OCI-LY7 (cell line): ENCODE data around the gene AKT1.

Experiments
- EZH2phosphoT487 ChIP-seq: fragments of 200-600 bp; sonication (generic); IDR thresholded peaks from 2 replicates; pipeline ENCODE4 v1.6.1; 2018; ENCODE audit warnings: low read depth, borderline replicate concordance, mild to moderate bottlenecking, mixed run types, antibody characterized with exemption, low read length, moderate library complexity, mixed read lengths
- TF ChIP-seq, protein P1 (sequence below): fragments of 200-600 bp; sonication (generic); conservative IDR thresholded peaks from 2 replicates; pipeline ENCODE4 v1.5.1; 2014; ENCODE audit warnings: mild to moderate bottlenecking, antibody characterized with exemption, low read length, moderate library complexity, mixed read lengths

DNA sequence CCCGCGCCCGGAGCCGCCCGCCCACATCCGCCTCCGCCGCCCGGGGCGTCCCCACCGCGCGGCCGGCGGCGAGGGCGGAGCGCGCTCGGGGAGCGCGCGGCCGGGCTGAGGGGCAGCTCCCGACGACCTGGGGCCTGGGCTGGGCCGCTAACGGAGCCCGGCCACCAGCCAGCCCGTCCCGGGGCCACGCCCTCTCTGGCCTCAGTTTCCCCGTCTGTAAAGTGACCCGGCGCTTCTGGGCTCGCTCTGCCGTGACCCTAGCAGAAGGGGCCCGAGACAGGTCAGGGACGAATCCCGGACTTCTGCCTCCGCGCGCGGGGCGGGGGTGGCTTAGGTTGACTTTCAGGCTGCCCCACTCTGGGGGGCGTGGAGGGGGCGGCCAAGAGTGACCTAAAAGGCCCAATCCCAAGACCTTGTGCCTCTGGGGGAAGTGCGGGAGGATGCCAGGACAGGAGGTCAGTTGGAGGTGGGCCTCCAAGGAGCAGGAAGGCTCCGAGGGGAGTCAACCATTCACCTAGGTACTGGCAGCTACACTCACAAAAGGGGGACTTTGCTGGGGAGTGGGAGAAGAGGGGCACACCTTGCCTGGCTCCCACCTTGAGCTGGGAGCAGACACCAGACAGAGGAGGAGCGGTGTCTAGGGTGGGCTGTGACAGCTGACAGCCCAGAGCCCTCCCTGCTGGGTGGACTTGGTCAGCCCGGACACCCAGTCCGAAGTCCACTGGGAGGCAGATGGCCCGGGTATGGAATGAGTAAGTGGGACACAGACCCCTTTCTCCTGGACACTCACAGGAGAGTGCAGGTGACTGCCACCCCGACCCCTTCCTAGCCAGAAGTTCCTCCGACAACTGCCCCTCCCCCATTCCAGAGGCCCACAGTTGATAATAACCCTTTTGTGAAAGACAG, 486 bp upstream of the AKT1 start:
- TF ChIP-seq, protein P1, sequence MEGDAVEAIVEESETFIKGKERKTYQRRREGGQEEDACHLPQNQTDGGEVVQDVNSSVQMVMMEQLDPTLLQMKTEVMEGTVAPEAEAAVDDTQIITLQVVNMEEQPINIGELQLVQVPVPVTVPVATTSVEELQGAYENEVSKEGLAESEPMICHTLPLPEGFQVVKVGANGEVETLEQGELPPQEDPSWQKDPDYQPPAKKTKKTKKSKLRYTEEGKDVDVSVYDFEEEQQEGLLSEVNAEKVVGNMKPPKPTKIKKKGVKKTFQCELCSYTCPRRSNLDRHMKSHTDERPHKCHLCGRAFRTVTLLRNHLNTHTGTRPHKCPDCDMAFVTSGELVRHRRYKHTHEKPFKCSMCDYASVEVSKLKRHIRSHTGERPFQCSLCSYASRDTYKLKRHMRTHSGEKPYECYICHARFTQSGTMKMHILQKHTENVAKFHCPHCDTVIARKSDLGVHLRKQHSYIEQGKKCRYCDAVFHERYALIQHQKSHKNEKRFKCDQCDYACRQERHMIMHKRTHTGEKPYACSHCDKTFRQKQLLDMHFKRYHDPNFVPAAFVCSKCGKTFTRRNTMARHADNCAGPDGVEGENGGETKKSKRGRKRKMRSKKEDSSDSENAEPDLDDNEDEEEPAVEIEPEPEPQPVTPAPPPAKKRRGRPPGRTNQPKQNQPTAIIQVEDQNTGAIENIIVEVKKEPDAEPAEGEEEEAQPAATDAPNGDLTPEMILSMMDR: no peak
- TF ChIP-seq EZH2phosphoT487: no peak
